SK-N-SH treated with all-trans-retinoic acid at 6 μM for 48 hours (cell line): ENCODE results near the gene TMEM196.

Source experiments
- ATAC-seq: fragments of 200-7000 bp; cut with Tn5 transposase; 3 replicates; pipeline ENCODE4 v1.9.1; 2020; ENCODE audit warnings: mild to moderate bottlenecking, moderate library complexity
- ARNTL ChIP-seq: fragments of 450-650 bp; formaldehyde crosslinking; IDR thresholded peaks from 2 replicates; pipeline ENCODE4 v1.5.0; 2020; ENCODE audit warnings: low read depth, mild to moderate bottlenecking, moderate library complexity, borderline replicate concordance
- BACH2 ChIP-seq: fragments of 250-450 bp; sonication (Bioruptor Pico); IDR thresholded peaks from 2 replicates; pipeline ENCODE4 v1.9.0; 2021; ENCODE audit warnings: mild to moderate bottlenecking, borderline replicate concordance
- ESRRG ChIP-seq: fragments of 250-450 bp; sonication (Bioruptor Pico); IDR thresholded peaks from 2 replicates; pipeline ENCODE4 v1.6.1; 2021; ENCODE audit warnings: mild to moderate bottlenecking
- GLIS3 ChIP-seq: fragments of 250-450 bp; sonication (Bioruptor Pico); IDR thresholded peaks from 2 replicates; pipeline ENCODE4 v1.5.0; 2020; ENCODE audit warnings: mild to moderate bottlenecking, moderate library complexity
- OSR1 ChIP-seq: fragments of 250-450 bp; sonication (Bioruptor Pico); IDR thresholded peaks from 2 replicates; pipeline ENCODE4 v1.8.0; 2022; ENCODE audit warnings: moderate library complexity, mild to moderate bottlenecking, inconsistent platforms
- POU6F1 ChIP-seq: fragments of 250-450 bp; sonication (Bioruptor Pico); IDR thresholded peaks from 2 replicates; pipeline ENCODE4 v1.8.0; 2021; ENCODE audit warnings: low read depth, mild to moderate bottlenecking, moderate library complexity, borderline replicate concordance
- PPARA ChIP-seq: fragments of 250-450 bp; sonication (Bioruptor Pico); IDR thresholded peaks from 2 replicates; pipeline ENCODE4 v1.5.0; 2020; ENCODE audit warnings: mild to moderate bottlenecking, borderline replicate concordance
- RARB ChIP-seq: fragments of 250-450 bp; sonication (Bioruptor Pico); IDR thresholded peaks from 2 replicates; pipeline ENCODE4 v1.8.0; 2021; ENCODE audit warnings: mild to moderate bottlenecking, moderate library complexity
- SNAI2 ChIP-seq: fragments of 250-450 bp; sonication (Bioruptor Pico); IDR thresholded peaks from 2 replicates; pipeline ENCODE4 v1.5.0; 2020; ENCODE audit warnings: mild to moderate bottlenecking, moderate library complexity
- TCF4 ChIP-seq: fragments of 250-450 bp; sonication (Bioruptor Pico); IDR thresholded peaks from 2 replicates; pipeline ENCODE4 v1.8.0; 2021; ENCODE audit warnings: mild to moderate bottlenecking, moderate library complexity, borderline replicate concordance
- TOX ChIP-seq: fragments of 250-450 bp; sonication (Bioruptor Pico); IDR thresholded peaks from 2 replicates; pipeline ENCODE4 v1.8.0; 2021; ENCODE audit warnings: mild to moderate bottlenecking, moderate library complexity, borderline replicate concordance
- TSHZ2 ChIP-seq: fragments of 250-450 bp; sonication (Bioruptor Pico); IDR thresholded peaks from 2 replicates; pipeline ENCODE4 v1.5.0; 2020; ENCODE audit warnings: mild to moderate bottlenecking, moderate library complexity
- ZC3H10 ChIP-seq: fragments of 250-450 bp; sonication (Bioruptor Pico); IDR thresholded peaks from 2 replicates; pipeline ENCODE4 v1.5.1; 2021; ENCODE audit warnings: mild to moderate bottlenecking, moderate library complexity
- ZFP3 ChIP-seq: fragments of 250-450 bp; sonication (Bioruptor Pico); IDR thresholded peaks from 2 replicates; pipeline ENCODE4 v1.5.0; 2020; ENCODE audit warnings: mild to moderate bottlenecking, moderate library complexity
- ZFP30 ChIP-seq: fragments of 450-650 bp; formaldehyde crosslinking; IDR thresholded peaks from 2 replicates; pipeline ENCODE4 v1.5.0; 2022; ENCODE audit warnings: mild to moderate bottlenecking, moderate library complexity
- ZNF70 ChIP-seq: fragments of 450-650 bp; formaldehyde crosslinking; IDR thresholded peaks from 2 replicates; pipeline ENCODE4 v1.5.0; 2020; ENCODE audit warnings: mild to moderate bottlenecking, moderate library complexity
- ZNF8 ChIP-seq: fragments of 450-650 bp; formaldehyde crosslinking; IDR thresholded peaks from 2 replicates; pipeline ENCODE4 v1.5.0; 2020; ENCODE audit warnings: mild to moderate bottlenecking, moderate library complexity
- TF ChIP-seq, protein P1 (sequence below): fragments of 250-450 bp; sonication (Bioruptor Pico); IDR thresholded peaks from 2 replicates; pipeline ENCODE4 v1.8.0; 2020; ENCODE audit warnings: mild to moderate bottlenecking, moderate library complexity, borderline replicate concordance
- TF ChIP-seq, protein P2 (sequence below): fragments of 250-450 bp; sonication (Bioruptor Pico); IDR thresholded peaks from 2 replicates; pipeline ENCODE4 v1.5.1; 2020; ENCODE audit warnings: low read depth, mild to moderate bottlenecking, moderate library complexity

TMEM196 gene

GRCh38 chr7:19700936-19701335 is 72.5 kb downstream of the TMEM196 start:
- TF ChIP-seq ESRRG (CRISPR knock-in tag), result no peak
- no peak for TF ChIP-seq RARB (CRISPR knock-in tag)
- TF ChIP-seq ZFP3 (CRISPR knock-in tag), result no peak
- TF ChIP-seq TOX (CRISPR knock-in tag), result no peak
- ATAC-seq, result no peak

GRCh38 chr7:19698331-19698730 is 75.1 kb downstream of the TMEM196 start:
- no peak for TF ChIP-seq ESRRG (CRISPR knock-in tag)
- no peak for TF ChIP-seq ZFP30 (CRISPR knock-in tag)
- TF ChIP-seq RARB (CRISPR knock-in tag), result no peak
- TF ChIP-seq ZC3H10 (CRISPR knock-in tag), result no peak
- TF ChIP-seq ZFP3 (CRISPR knock-in tag), result no peak
- no peak for TF ChIP-seq PPARA (CRISPR knock-in tag)
- TF ChIP-seq TSHZ2 (CRISPR knock-in tag), result no peak
- TF ChIP-seq TCF4 (CRISPR knock-in tag), result no peak
- TF ChIP-seq, protein P1, sequence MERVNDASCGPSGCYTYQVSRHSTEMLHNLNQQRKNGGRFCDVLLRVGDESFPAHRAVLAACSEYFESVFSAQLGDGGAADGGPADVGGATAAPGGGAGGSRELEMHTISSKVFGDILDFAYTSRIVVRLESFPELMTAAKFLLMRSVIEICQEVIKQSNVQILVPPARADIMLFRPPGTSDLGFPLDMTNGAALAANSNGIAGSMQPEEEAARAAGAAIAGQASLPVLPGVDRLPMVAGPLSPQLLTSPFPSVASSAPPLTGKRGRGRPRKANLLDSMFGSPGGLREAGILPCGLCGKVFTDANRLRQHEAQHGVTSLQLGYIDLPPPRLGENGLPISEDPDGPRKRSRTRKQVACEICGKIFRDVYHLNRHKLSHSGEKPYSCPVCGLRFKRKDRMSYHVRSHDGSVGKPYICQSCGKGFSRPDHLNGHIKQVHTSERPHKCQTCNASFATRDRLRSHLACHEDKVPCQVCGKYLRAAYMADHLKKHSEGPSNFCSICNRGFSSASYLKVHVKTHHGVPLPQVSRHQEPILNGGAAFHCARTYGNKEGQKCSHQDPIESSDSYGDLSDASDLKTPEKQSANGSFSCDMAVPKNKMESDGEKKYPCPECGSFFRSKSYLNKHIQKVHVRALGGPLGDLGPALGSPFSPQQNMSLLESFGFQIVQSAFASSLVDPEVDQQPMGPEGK (CRISPR knock-in tag), result no peak
- no peak for TF ChIP-seq POU6F1 (CRISPR knock-in tag)
- TF ChIP-seq GLIS3 (CRISPR knock-in tag), result no peak
- TF ChIP-seq, all 23 proteins: peak for 0
- ATAC-seq, result no peak

DNA sequence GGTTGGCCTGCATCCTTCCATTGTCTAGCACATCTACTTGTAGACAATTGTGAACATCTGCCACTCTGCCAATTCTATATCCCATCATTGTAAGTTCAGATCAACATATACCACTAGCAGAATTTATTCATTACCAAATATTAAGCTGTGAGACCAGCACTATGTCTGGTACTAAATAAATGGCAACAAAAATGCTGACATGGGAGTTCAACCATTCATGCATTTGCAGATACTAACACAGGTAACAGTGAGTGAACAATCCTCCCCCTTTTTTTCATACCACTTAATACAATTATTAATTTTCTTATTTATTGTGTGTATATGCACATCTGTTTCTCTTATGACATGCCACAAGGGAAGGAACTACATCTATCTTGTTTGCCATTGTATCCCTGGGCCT is 76.5 kb downstream of the TMEM196 start:
- TF ChIP-seq ZC3H10 (CRISPR knock-in tag) (no peak), ARNTL (CRISPR knock-in tag) (no peak), TOX (CRISPR knock-in tag) (no peak), TCF4 (CRISPR knock-in tag) (no peak), OSR1 (CRISPR knock-in tag) (no peak), POU6F1 (CRISPR knock-in tag) (no peak), SNAI2 (no peak), ZNF8 (CRISPR knock-in tag) (no peak), ZNF70 (no peak), TSHZ2 (CRISPR knock-in tag) (no peak), BACH2 (CRISPR knock-in tag) (no peak)
- TF ChIP-seq, protein P2, sequence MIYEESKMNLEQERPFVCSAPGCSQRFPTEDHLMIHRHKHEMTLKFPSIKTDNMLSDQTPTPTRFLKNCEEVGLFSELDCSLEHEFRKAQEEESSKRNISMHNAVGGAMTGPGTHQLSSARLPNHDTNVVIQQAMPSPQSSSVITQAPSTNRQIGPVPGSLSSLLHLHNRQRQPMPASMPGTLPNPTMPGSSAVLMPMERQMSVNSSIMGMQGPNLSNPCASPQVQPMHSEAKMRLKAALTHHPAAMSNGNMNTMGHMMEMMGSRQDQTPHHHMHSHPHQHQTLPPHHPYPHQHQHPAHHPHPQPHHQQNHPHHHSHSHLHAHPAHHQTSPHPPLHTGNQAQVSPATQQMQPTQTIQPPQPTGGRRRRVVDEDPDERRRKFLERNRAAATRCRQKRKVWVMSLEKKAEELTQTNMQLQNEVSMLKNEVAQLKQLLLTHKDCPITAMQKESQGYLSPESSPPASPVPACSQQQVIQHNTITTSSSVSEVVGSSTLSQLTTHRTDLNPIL (CRISPR knock-in tag), result no peak
- TF ChIP-seq, protein P1 (CRISPR knock-in tag), result no peak
- no peak for ATAC-seq
